OCI-LY3 (cell line): Measurements from ENCODE around the gene DDX20.

Source experiments
- H2AFZ ChIP-seq: fragments of 200-600, 300-600 bp; shearing (Covaris generic); 2 replicates; pipeline ENCODE4 v1.6.0; 2014; ENCODE audit warnings: antibody characterized with exemption, low read depth, low read length
- H3K27ac ChIP-seq: fragments of 200-600, 300-600 bp; sonication (generic); 2 replicates; pipeline ENCODE4 v1.5.1; 2014; ENCODE audit warnings: mild to moderate bottlenecking, low read length, moderate library complexity, mixed read lengths
- H3K27me3 ChIP-seq: fragments of 200-600, 300-600 bp; sonication (generic); 2 replicates; pipeline ENCODE4 v1.6.1; 2014; ENCODE audit warnings: low read depth, low read length, mixed read lengths
- H3K36me3 ChIP-seq: fragments of 200-600, 300-600 bp; sonication (generic); replicated peaks from 2 replicates; pipeline ENCODE3; 2014; ENCODE audit warnings: low read depth, low read length, mixed read lengths
- H3K4me1 ChIP-seq: fragments of 300-600, 200-600 bp; sonication (generic); 2 replicates; pipeline ENCODE4 v1.6.1; 2014; ENCODE audit warnings: low read length, mixed read lengths
- H3K4me2 ChIP-seq: fragments of 200-600, 300-600 bp; sonication (generic); 2 replicates; pipeline ENCODE4 v1.6.1; 2014; ENCODE audit warnings: low read length, mixed read lengths
- H3K4me3 ChIP-seq: fragments of 300-600, 200-600 bp; sonication (generic); 2 replicates; pipeline ENCODE4 v1.5.1; 2014; ENCODE audit warnings: antibody characterized with exemption, mild to moderate bottlenecking, low read length, moderate library complexity
- H3K79me2 ChIP-seq: fragments of 300-600, 200-600 bp; shearing (Covaris generic); 2 replicates; pipeline ENCODE4 v1.6.1; 2014; ENCODE audit warnings: mild to moderate bottlenecking, low read length, mixed read lengths
- H3K9ac ChIP-seq: fragments of 300-600, 200-600 bp; shearing (Covaris generic); 2 replicates; pipeline ENCODE4 v1.6.0; 2014; ENCODE audit warnings: mild to moderate bottlenecking, low read length, moderate library complexity
- H3K9me3 ChIP-seq: fragments of 200-600, 300-600 bp; shearing (Covaris generic); 2 replicates; pipeline ENCODE4 v1.6.1; 2014; ENCODE audit warnings: low read length, mixed read lengths; ENCODE audit not compliant: insufficient read depth
- H4K20me1 ChIP-seq: fragments of 200-600, 300-600 bp; sonication (generic); 2 replicates; pipeline ENCODE4 v1.6.1; 2016; ENCODE audit warnings: low read length, mixed read lengths; ENCODE audit not compliant: insufficient read depth
- EZH2phosphoT487 ChIP-seq: fragments of 200-600 bp; shearing (Covaris generic); IDR thresholded peaks from 2 replicates; pipeline ENCODE4 v1.6.1; 2018; ENCODE audit warnings: antibody characterized with exemption, mixed run types, low read depth
- TF ChIP-seq, protein P1 (sequence below): fragments of 200-600, 300-600 bp; sonication (generic); IDR thresholded peaks from 2 replicates; pipeline ENCODE4 v1.5.1; 2014; ENCODE audit warnings: antibody characterized with exemption, low read length, low read depth

Gene DDX20

DNA sequence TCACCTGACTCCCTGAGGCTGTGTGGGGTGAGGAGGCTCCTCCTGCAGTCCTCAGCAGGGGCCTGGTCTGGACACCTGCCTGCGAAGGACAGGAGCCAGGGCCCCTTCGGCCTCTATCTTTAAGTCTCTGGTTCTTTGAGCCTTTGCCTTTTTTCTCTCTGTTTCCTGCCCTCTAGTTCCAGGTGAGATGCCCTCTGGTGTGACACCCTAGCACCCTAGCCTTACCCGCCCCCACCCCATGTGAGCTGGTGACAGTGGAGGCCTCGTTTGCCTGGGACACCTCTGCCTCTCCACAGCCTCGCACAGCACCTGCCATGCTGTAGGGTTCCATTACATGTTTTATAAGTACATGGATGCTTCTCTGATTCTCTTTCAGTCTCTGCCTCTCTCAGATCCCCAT is 47.3 kb downstream of the DDX20 start:
- H2AFZ ChIP-seq, result no peak overlapping the region
- H3K27ac ChIP-seq, result no peak overlapping the region
- no peak overlapping the region for H3K9ac ChIP-seq
- peaks cover 4% of the 10 kb centered on the region; the same call in 1 of the 2 replicates for H3K27me3 ChIP-seq
- no peaks in the 10 kb centered on the region for H3K79me2 ChIP-seq
- H4K20me1 ChIP-seq, result no peaks in the 10 kb centered on the region
- no peak overlapping the region for H3K4me2 ChIP-seq
- no peak overlapping the region for H3K4me3 ChIP-seq
- TF ChIP-seq, protein P1, sequence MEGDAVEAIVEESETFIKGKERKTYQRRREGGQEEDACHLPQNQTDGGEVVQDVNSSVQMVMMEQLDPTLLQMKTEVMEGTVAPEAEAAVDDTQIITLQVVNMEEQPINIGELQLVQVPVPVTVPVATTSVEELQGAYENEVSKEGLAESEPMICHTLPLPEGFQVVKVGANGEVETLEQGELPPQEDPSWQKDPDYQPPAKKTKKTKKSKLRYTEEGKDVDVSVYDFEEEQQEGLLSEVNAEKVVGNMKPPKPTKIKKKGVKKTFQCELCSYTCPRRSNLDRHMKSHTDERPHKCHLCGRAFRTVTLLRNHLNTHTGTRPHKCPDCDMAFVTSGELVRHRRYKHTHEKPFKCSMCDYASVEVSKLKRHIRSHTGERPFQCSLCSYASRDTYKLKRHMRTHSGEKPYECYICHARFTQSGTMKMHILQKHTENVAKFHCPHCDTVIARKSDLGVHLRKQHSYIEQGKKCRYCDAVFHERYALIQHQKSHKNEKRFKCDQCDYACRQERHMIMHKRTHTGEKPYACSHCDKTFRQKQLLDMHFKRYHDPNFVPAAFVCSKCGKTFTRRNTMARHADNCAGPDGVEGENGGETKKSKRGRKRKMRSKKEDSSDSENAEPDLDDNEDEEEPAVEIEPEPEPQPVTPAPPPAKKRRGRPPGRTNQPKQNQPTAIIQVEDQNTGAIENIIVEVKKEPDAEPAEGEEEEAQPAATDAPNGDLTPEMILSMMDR, result no peak
- no peak for TF ChIP-seq EZH2phosphoT487
- no peaks in the 10 kb centered on the region for H3K36me3 ChIP-seq
- no peaks in the 10 kb centered on the region for H3K9me3 ChIP-seq
- no peaks in the 10 kb centered on the region for H3K4me1 ChIP-seq

DNA sequence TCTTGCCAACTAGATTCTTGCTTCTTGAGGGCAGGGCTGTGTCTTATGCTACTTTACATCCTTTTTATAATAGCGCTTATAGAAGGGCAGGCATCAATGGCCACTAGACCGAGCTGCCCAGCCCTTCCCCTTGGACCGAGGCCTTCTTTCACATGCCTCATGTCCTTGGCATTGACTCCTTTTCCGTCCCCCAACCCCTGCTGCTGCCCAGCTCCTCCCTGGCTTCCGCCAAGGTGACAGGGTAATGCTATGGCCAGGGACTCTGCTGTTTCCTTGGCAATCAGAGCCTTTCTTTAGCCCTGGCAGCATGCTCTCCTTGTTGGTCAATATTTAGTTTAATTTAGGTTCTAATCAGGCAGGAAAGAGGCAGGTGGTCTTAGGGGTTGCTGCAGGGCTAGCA is 48.2 kb downstream of the DDX20 start:
- H3K27ac ChIP-seq, result no peak overlapping the region
- H3K36me3 ChIP-seq, result no peaks in the 10 kb centered on the region
- H2AFZ ChIP-seq, result no peak overlapping the region
- no peaks in the 10 kb centered on the region for H3K9me3 ChIP-seq
- H4K20me1 ChIP-seq, result no peaks in the 10 kb centered on the region
- H3K4me2 ChIP-seq, result no peak overlapping the region
- peaks cover 4% of the 10 kb centered on the region; the same call in 1 of the 2 replicates for H3K27me3 ChIP-seq
- no peak overlapping the region for H3K9ac ChIP-seq
- no peak overlapping the region for H3K4me3 ChIP-seq
- no peaks in the 10 kb centered on the region for H3K79me2 ChIP-seq
- H3K4me1 ChIP-seq, result peaks cover 2% of the 10 kb centered on the region
- TF ChIP-seq EZH2phosphoT487, result no peak
- TF ChIP-seq, protein P1, result no peak

DNA sequence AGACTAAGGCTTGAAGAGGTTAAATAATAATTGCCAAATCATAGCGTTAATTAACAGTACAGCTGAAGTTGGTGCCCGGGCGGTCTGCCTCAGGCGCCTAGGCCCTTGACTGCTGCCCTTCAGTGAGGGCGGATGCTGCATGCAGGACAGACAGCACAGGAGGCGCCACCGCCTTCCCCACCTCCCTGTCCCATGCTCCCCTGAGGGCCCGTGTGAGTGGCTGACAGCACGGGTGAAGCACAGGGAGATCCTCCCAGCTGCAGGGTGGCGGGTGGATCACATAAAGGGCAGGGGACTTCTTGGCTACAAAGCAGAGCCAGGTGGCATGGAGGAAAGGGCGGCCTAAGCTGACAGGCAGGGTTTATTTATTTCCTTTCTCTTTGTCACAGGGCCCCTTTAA is 49.1 kb downstream of the DDX20 start:
- H3K9ac ChIP-seq, result no peak overlapping the region
- no peak overlapping the region for H3K4me3 ChIP-seq
- H3K79me2 ChIP-seq, result no peaks in the 10 kb centered on the region
- H3K9me3 ChIP-seq, result no peaks in the 10 kb centered on the region
- no peak overlapping the region for H3K4me2 ChIP-seq
- no peaks in the 10 kb centered on the region for H3K27me3 ChIP-seq
- H3K27ac ChIP-seq, result no peak overlapping the region
- peaks cover 3% of the 10 kb centered on the region for H3K4me1 ChIP-seq
- no peak overlapping the region for H2AFZ ChIP-seq
- H3K36me3 ChIP-seq, result no peaks in the 10 kb centered on the region
- no peak for TF ChIP-seq EZH2phosphoT487
- TF ChIP-seq, protein P1, result no peak
- H4K20me1 ChIP-seq, result no peaks in the 10 kb centered on the region

DNA sequence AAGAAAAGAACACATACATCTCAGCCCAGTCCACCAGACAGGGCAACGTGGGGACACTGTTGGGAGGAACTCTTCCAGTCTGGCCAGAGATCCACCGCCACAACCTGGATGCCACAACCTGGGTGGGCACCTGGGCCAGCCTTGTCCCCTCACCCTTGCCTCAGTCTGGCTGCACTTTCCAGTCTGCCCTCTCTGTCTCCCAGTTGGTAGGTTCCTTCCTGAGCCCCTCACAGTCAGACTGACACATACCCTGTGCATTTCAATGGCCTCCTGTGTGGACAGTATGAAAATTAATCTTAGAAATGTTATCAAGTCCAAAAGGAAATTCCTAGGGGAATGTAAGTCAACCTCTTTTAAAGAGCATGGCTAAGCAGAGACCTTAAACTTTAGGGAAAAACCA is 49.5 kb downstream of the DDX20 start:
- H3K4me1 ChIP-seq, result peaks cover 3% of the 10 kb centered on the region
- H3K27me3 ChIP-seq, result no peaks in the 10 kb centered on the region
- no peaks in the 10 kb centered on the region for H4K20me1 ChIP-seq
- H3K9me3 ChIP-seq, result no peaks in the 10 kb centered on the region
- H3K79me2 ChIP-seq, result no peaks in the 10 kb centered on the region
- no peak overlapping the region for H3K27ac ChIP-seq
- no peak overlapping the region for H2AFZ ChIP-seq
- no peak overlapping the region for H3K9ac ChIP-seq
- no peaks in the 10 kb centered on the region for H3K36me3 ChIP-seq
- H3K4me3 ChIP-seq, result no peak overlapping the region
- H3K4me2 ChIP-seq, result no peak overlapping the region
- TF ChIP-seq, protein P1, result no peak
- TF ChIP-seq EZH2phosphoT487, result no peak
